ENCODE data around the gene RPL15. TPM values are rescaled to one million over a fixed set of nuclear protein-coding genes. Genes with fewer than 3 reads are reported as not detected.

The RPL15 gene
- total and polyA plus RNA-seq, 2 of the 13 experiments (the other 11 are each of a cell fraction or from before 2014, with no cell fraction given): 1,297 to 3,693 TPM

DNA sequence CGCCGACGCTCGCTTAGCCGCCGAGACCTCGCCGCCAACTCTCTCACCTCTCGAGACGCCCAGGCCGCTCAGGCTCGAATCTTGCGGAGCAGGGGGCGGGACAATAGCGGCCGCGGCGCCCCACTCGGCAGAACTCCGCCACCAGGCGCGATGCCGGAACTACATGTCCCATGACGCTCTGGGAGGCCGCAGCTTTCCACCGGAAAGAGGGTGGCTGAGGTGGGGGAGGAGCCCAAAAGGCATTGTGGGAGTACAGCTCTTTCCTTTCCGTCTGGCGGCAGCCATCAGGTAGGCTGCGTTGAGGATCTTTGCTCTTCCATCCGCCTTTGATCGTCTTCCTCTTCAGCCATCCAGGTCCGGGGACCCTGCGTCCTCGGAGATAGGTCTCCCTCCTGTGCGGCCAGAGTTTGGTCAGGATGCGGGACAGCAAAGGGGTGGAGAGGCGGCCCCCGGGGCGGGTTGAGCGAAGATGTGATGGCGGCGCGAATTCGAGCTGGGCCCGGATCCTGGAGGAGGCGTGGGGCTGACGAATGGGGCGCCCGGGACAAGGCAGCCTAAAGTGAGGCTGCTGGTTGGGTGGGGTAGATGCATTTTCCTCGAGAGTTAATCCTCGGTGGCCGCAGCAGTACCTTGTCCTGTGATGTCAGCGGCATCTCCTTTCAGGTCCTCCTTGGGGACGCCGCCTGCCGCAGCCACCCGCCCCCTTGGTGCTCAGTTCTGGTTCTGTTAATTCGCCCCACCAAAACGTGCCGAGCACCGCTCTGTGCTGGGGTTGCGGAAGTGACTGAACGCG, at the start of gene RPL15, which contains the start of gene NKIRAS1 (continued):
- TF ChIP-seq, protein P1, sequence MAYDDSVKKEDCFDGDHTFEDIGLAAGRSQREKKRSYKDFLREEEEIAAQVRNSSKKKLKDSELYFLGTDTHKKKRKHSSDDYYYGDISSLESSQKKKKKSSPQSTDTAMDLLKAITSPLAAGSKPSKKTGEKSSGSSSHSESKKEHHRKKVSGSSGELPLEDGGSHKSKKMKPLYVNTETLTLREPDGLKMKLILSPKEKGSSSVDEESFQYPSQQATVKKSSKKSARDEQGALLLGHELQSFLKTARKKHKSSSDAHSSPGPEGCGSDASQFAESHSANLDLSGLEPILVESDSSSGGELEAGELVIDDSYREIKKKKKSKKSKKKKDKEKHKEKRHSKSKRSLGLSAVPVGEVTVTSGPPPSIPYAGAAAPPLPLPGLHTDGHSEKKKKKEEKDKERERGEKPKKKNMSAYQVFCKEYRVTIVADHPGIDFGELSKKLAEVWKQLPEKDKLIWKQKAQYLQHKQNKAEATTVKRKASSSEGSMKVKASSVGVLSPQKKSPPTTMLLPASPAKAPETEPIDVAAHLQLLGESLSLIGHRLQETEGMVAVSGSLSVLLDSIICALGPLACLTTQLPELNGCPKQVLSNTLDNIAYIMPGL (CRISPR knock-in tag; IDR thresholded peaks at IDR 0.05; ENCODE audit: borderline replicate concordance in 1 of 2, low read depth in 1 of 2): peak; percentile 93 to 95
- TF ChIP-seq ZFY (CRISPR knock-in tag; IDR thresholded peaks at IDR 0.05) (peak; percentile 96), DNMT1 (CRISPR knock-in tag; IDR thresholded peaks at IDR 0.05) (no peak), MTF2 (CRISPR knock-in tag; IDR thresholded peaks at IDR 0.05; ENCODE audit: borderline replicate concordance) (no peak), SNAPC2 (CRISPR knock-in tag; IDR thresholded peaks at IDR 0.05) (no peak), HOXA9 (CRISPR knock-in tag; IDR thresholded peaks at IDR 0.05; ENCODE audit: borderline replicate concordance) (no peak; the same call in 1 of the 2 replicates), ZNF652 (CRISPR knock-in tag; IDR thresholded peaks at IDR 0.05; ENCODE audit: borderline replicate concordance, low read depth) (no peak), SSRP1 (CRISPR knock-in tag; IDR thresholded peaks at IDR 0.05) (0 out of 2 replicates have a peak, but pooled peaks have one; percentile 51), ZNF776 (CRISPR knock-in tag; IDR thresholded peaks at IDR 0.05) (peak; percentile 55; the same call in 1 of the 2 replicates), KLF15 (CRISPR knock-in tag; IDR thresholded peaks at IDR 0.05; ENCODE audit: borderline replicate concordance) (no peak; the same call in 1 of the 2 replicates), DNMT3B (CRISPR knock-in tag; conservative IDR thresholded peaks at IDR 0.05) (peak; percentile 67; the same call in 1 of the 2 replicates)
- TF ChIP-seq, protein P2, sequence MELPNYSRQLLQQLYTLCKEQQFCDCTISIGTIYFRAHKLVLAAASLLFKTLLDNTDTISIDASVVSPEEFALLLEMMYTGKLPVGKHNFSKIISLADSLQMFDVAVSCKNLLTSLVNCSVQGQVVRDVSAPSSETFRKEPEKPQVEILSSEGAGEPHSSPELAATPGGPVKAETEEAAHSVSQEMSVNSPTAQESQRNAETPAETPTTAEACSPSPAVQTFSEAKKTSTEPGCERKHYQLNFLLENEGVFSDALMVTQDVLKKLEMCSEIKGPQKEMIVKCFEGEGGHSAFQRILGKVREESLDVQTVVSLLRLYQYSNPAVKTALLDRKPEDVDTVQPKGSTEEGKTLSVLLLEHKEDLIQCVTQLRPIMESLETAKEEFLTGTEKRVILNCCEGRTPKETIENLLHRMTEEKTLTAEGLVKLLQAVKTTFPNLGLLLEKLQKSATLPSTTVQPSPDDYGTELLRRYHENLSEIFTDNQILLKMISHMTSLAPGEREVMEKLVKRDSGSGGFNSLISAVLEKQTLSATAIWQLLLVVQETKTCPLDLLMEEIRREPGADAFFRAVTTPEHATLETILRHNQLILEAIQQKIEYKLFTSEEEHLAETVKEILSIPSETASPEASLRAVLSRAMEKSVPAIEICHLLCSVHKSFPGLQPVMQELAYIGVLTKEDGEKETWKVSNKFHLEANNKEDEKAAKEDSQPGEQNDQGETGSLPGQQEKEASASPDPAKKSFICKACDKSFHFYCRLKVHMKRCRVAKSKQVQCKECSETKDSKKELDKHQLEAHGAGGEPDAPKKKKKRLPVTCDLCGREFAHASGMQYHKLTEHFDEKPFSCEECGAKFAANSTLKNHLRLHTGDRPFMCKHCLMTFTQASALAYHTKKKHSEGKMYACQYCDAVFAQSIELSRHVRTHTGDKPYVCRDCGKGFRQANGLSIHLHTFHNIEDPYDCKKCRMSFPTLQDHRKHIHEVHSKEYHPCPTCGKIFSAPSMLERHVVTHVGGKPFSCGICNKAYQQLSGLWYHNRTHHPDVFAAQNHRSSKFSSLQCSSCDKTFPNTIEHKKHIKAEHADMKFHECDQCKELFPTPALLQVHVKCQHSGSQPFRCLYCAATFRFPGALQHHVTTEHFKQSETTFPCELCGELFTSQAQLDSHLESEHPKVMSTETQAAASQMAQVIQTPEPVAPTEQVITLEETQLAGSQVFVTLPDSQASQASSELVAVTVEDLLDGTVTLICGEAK (IDR thresholded peaks at IDR 0.05): no peak
- TF ChIP-seq, protein P2 (CRISPR knock-in tag; IDR thresholded peaks at IDR 0.05): peak; percentile 86; the same call in 1 of the 2 replicates
- TF ChIP-seq, protein P3, sequence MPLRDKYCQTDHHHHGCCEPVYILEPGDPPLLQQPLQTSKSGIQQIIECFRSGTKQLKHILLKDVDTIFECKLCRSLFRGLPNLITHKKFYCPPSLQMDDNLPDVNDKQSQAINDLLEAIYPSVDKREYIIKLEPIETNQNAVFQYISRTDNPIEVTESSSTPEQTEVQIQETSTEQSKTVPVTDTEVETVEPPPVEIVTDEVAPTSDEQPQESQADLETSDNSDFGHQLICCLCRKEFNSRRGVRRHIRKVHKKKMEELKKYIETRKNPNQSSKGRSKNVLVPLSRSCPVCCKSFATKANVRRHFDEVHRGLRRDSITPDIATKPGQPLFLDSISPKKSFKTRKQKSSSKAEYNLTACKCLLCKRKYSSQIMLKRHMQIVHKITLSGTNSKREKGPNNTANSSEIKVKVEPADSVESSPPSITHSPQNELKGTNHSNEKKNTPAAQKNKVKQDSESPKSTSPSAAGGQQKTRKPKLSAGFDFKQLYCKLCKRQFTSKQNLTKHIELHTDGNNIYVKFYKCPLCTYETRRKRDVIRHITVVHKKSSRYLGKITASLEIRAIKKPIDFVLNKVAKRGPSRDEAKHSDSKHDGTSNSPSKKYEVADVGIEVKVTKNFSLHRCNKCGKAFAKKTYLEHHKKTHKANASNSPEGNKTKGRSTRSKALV (CRISPR knock-in tag; IDR thresholded peaks at IDR 0.05): peak; percentile 1
